SK-N-SH (cell line): ENCODE results near the gene ENOX1.

Source experiments
- CHD2 ChIP-seq: fragments of 150-350 bp; IDR thresholded peaks from 2 replicates; pipeline ENCODE4 v1.6.1; 2018; ENCODE audit warnings: low read length; ENCODE audit not compliant: partially characterized antibody
- EP300 ChIP-seq, 2 experiments: IDR thresholded peaks; 2 replicates each; pipeline versions ENCODE4 v1.4.0 to v1.6.1; 2012; ENCODE audit warnings: borderline replicate concordance in 1 of 2, low read depth in 1 of 2, low read length in 1 of 2
- EZH2phosphoT487 ChIP-seq: fragments of 200-600 bp; sonication (generic); IDR thresholded peaks from 2 replicates; pipeline ENCODE4 v1.6.1; 2017; ENCODE audit warnings: low read depth, mixed run types, mild to moderate bottlenecking, antibody characterized with exemption, moderate library complexity, borderline replicate concordance
- FOSL2 ChIP-seq: IDR thresholded peaks from 2 replicates; pipeline ENCODE4 v1.4.0; 2012; ENCODE audit warnings: low read depth, mild to moderate bottlenecking, moderate library complexity, borderline replicate concordance
- GATA2 ChIP-seq: sonication (generic); formaldehyde crosslinking; IDR thresholded peaks from 2 replicates; pipeline ENCODE4 v1.5.0; 2020; ENCODE audit warnings: mild to moderate bottlenecking, missing genetic modification reagents
- POLR2AphosphoS5 ChIP-seq: IDR thresholded peaks from 2 replicates; pipeline ENCODE4 v1.6.1; 2012; ENCODE audit warnings: low read depth, low read length
- RAD21 ChIP-seq: IDR thresholded peaks from 2 replicates; pipeline ENCODE4 v1.6.1; 2012; ENCODE audit warnings: mild to moderate bottlenecking, low read length
- TEAD4 ChIP-seq: IDR thresholded peaks from 2 replicates; pipeline ENCODE4 v1.4.0; 2012; ENCODE audit warnings: mild to moderate bottlenecking, borderline replicate concordance; ENCODE audit not compliant: insufficient read depth
- YY1 ChIP-seq: IDR thresholded peaks from 2 replicates; pipeline ENCODE4 v1.4.0; 2012; ENCODE audit warnings: low read depth, mild to moderate bottlenecking
- TF ChIP-seq, protein P1 (sequence below): fragments of 200-600 bp; sonication (generic); IDR thresholded peaks from 2 replicates; pipeline ENCODE4 v1.6.1; 2017; ENCODE audit warnings: antibody characterized with exemption, mild to moderate bottlenecking, moderate library complexity
- TF ChIP-seq, protein P2 (sequence below): IDR thresholded peaks from 2 replicates; pipeline ENCODE4 v1.4.0; 2012; ENCODE audit warnings: low read depth, borderline replicate concordance
- TF ChIP-seq, protein P3 (sequence below): IDR thresholded peaks from 2 replicates; pipeline ENCODE4 v1.4.0; 2012; ENCODE audit warnings: low read depth, borderline replicate concordance

DNA sequence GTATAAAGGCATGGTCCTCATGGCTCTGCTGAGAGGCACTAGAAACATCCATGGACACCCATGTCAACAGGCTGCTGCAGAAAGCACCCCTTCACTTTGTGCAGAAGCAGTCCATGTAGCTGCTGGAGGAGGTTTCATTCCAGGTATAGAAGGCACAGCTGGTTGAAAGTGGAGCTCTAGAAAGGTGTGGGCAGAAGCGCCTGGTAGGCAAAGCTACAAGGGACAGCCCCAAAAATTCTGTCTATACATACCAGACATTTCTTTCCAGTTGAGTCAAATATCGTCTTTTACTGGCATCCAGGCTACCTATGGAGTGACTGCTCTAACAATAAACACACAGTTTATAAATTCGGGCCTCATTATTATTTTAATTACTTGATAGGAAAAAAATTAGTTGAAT lies 129.3 kb downstream of the ENOX1 start:
- TF ChIP-seq, protein P1, sequence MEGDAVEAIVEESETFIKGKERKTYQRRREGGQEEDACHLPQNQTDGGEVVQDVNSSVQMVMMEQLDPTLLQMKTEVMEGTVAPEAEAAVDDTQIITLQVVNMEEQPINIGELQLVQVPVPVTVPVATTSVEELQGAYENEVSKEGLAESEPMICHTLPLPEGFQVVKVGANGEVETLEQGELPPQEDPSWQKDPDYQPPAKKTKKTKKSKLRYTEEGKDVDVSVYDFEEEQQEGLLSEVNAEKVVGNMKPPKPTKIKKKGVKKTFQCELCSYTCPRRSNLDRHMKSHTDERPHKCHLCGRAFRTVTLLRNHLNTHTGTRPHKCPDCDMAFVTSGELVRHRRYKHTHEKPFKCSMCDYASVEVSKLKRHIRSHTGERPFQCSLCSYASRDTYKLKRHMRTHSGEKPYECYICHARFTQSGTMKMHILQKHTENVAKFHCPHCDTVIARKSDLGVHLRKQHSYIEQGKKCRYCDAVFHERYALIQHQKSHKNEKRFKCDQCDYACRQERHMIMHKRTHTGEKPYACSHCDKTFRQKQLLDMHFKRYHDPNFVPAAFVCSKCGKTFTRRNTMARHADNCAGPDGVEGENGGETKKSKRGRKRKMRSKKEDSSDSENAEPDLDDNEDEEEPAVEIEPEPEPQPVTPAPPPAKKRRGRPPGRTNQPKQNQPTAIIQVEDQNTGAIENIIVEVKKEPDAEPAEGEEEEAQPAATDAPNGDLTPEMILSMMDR: no peak
- TF ChIP-seq CHD2 (no peak), RAD21 (no peak), FOSL2 (no peak), YY1 (no peak), EP300 (IDR thresholded peaks at IDR 0.05; ENCODE audit: borderline replicate concordance in 1 of 2, low read depth in 1 of 2, low read length in 1 of 2) (no peak), EZH2phosphoT487 (no peak), GATA2 (no peak), POLR2AphosphoS5 (no peak), TEAD4 (no peak)
- TF ChIP-seq, protein P2, sequence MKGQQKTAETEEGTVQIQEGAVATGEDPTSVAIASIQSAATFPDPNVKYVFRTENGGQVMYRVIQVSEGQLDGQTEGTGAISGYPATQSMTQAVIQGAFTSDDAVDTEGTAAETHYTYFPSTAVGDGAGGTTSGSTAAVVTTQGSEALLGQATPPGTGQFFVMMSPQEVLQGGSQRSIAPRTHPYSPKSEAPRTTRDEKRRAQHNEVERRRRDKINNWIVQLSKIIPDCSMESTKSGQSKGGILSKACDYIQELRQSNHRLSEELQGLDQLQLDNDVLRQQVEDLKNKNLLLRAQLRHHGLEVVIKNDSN: no peak
- TF ChIP-seq, protein P3, sequence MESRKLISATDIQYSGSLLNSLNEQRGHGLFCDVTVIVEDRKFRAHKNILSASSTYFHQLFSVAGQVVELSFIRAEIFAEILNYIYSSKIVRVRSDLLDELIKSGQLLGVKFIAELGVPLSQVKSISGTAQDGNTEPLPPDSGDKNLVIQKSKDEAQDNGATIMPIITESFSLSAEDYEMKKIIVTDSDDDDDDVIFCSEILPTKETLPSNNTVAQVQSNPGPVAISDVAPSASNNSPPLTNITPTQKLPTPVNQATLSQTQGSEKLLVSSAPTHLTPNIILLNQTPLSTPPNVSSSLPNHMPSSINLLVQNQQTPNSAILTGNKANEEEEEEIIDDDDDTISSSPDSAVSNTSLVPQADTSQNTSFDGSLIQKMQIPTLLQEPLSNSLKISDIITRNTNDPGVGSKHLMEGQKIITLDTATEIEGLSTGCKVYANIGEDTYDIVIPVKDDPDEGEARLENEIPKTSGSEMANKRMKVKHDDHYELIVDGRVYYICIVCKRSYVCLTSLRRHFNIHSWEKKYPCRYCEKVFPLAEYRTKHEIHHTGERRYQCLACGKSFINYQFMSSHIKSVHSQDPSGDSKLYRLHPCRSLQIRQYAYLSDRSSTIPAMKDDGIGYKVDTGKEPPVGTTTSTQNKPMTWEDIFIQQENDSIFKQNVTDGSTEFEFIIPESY: no peak
